Stimulated activated CD8-positive, alpha-beta memory T cell treated with anti-CD3 and anti-CD28 coated beads, Interleukin-12 subunit alpha, Interleukin-12 subunit beta, amount 100 ng/mL, for 24 hours (primary cell): ENCODE results near the gene KLF9.

Source experiments
- DNase-seq: peaks from one replicate; pipeline ENCODE4 v3.0.0-alpha.2; 2020; ENCODE audit errors: extremely low read depth

KLF9 gene

GRCh38 chr9:70367305-70367930, 47.0 kb downstream of the KLF9 start:
- no peak for DNase-seq

GRCh38 chr9:70363760-70364159, 50.7 kb downstream of the KLF9 start:
- DNase-seq: no peak

- DNase-seq: no peak
Observed at GRCh38 chr9:70362952-70363351, 51.5 kb downstream of the KLF9 start.

- DNase-seq: no peak
Observed at GRCh38 chr9:70355801-70356200, 58.7 kb downstream of the KLF9 start.

GRCh38 chr9:70352802-70353201, 61.7 kb downstream of the KLF9 start:
- no peak for DNase-seq

GRCh38 chr9:70352356-70352755, 62.1 kb downstream of the KLF9 start:
- no peak for DNase-seq

- no peak for DNase-seq
Observed at GRCh38 chr9:70347046-70347445, 67.4 kb downstream of the KLF9 start.

- DNase-seq: no peak
Observed at GRCh38 chr9:70340572-70340971, 73.9 kb downstream of the KLF9 start.
